Hepatocyte (in vitro differentiated cells): ENCODE results near the gene MBOAT7.

Experiments used
- CTCF ChIP-seq: fragments of 200-600 bp; sonication (generic); IDR thresholded peaks from 2 replicates; pipeline ENCODE4 v1.5.1; 2016; ENCODE audit warnings: antibody characterized with exemption, mild to moderate bottlenecking; ENCODE audit not compliant: poor library complexity
- EZH2 ChIP-seq: fragments of 200-600 bp; sonication (generic); IDR thresholded peaks from 2 replicates; pipeline ENCODE4 v1.6.1; 2016; ENCODE audit warnings: antibody characterized with exemption, mild to moderate bottlenecking, borderline replicate concordance
- EZH2phosphoT487 ChIP-seq: fragments of 200-600 bp; sonication (generic); IDR thresholded peaks from one replicate; pipeline ENCODE4 v1.6.1; 2018; ENCODE audit warnings: antibody characterized with exemption, mild to moderate bottlenecking, low read depth, moderate library complexity; ENCODE audit not compliant: unreplicated experiment, severe bottlenecking

GRCh38 chr19:54229146-54229545, 39.8 kb upstream of the MBOAT7 start:
- TF ChIP-seq CTCF (no peak), EZH2phosphoT487 (no peak), EZH2 (no peak)
